ENCODE measurements around the gene CFC1B.
"Not testable (repeated sequence)": the region's sequence is repeated elsewhere in the genome, so short reads cannot be mapped to it uniquely, and the experiment has no call there.

GRCh38 chr2:130549475-130549874 lies 28.5 kb downstream of the CFC1B start:
- not testable (repeated sequence) for TF ChIP-seq CTCF, POLR2A (IDR thresholded peaks at IDR 0.05)

Data from suprapubic skin (tissue), 3 donors.